SK-N-SH (cell line): Measurements from ENCODE around the gene NOX3. TPM values are rescaled to one million over a fixed set of nuclear protein-coding genes. Genes with fewer than 3 reads are reported as not detected.
A peak's percentile ranks its signal among the peaks of the same experiment; 100 is the strongest.

Source experiments
- CTCF ChIA-PET: fragments of 300-600, 350-600 bp; formaldehyde crosslinking; extraction: SDS; loops from one replicate; lab custom pipeline; 2021; lab: Yijun Ruan, JAX
- POLR2A ChIA-PET: fragments of 350-600 bp; sonication (Branson Sonifier 250); formaldehyde crosslinking; extraction: SDS; loops from one replicate; lab custom pipeline; 2020; ENCODE audit warnings: antibody characterized with exemption, inconsistent platforms; lab: Yijun Ruan, JAX
- DNase-seq: peaks from one replicate; pipeline ENCODE4 v3.0.0; 2012
- H2AFZ ChIP-seq: fragments of 200-600 bp; sonication (generic); 2 replicates; pipeline ENCODE4 v1.8.1; 2016; ENCODE audit warnings: antibody characterized with exemption, mild to moderate bottlenecking, low read depth
- H3F3A ChIP-seq: fragments of 200-600 bp; sonication (generic); replicated peaks from 2 replicates; pipeline ENCODE3; 2016; ENCODE audit warnings: antibody characterized with exemption, mild to moderate bottlenecking; ENCODE audit not compliant: insufficient read depth
- H3K27ac ChIP-seq, 2 experiments: fragments of 200-500 bp in 1 of 2; fragments of 200-600 bp in 1 of 2; sonication (Bioruptor generic) in 1 of 2; sonication (generic), shearing (Covaris generic) in 1 of 2; 2 replicates each; pipeline versions ENCODE4 v1.5.1 to v1.6.1; 2014 to 2016; ENCODE audit warnings: low read depth in 2 of 2, inconsistent platforms in 1 of 2, low read length in 1 of 2, mild to moderate bottlenecking in 1 of 2, mixed read lengths in 1 of 2
- H3K27me3 ChIP-seq: fragments of 200-600 bp; sonication (generic), shearing (Covaris generic); 2 replicates; pipeline ENCODE4 v1.6.1; 2016; ENCODE audit warnings: mixed run types; ENCODE audit not compliant: insufficient read depth
- H3K36me3 ChIP-seq, 2 experiments: fragments of 200-500 bp in 1 of 2; fragments of 200-600 bp in 1 of 2; sonication (Bioruptor generic) in 1 of 2; sonication (generic) in 1 of 2; replicated peaks in 1 of 2; 2 replicates each; pipeline versions ENCODE3 to v1.5.1; 2014 to 2016; ENCODE audit warnings: low read length in 1 of 2, mild to moderate bottlenecking in 1 of 2; ENCODE audit not compliant: insufficient read depth in 2 of 2, control insufficient read depth in 1 of 2
- H3K4me1 ChIP-seq, 2 experiments: fragments of 200-500 bp in 1 of 2; fragments of 200-600 bp in 1 of 2; sonication (Bioruptor generic) in 1 of 2; sonication (generic), shearing (Covaris generic) in 1 of 2; 2 replicates each; pipeline versions ENCODE4 v1.5.1 to v1.6.1; 2014 to 2016; ENCODE audit warnings: low read depth in 1 of 2, low read length in 1 of 2, mixed run types in 1 of 2; ENCODE audit not compliant: insufficient read depth in 2 of 2, control insufficient read depth in 1 of 2
- H3K4me2 ChIP-seq: fragments of 200-600 bp; sonication (generic), shearing (Covaris generic); 2 replicates; pipeline ENCODE4 v1.6.1; 2017; ENCODE audit warnings: mixed run types
- H3K4me3 ChIP-seq, 2 experiments: fragments of 200-500 bp in 1 of 2; fragments of 200-600 bp in 1 of 2; sonication (Bioruptor generic) in 1 of 2; sonication (generic), shearing (Covaris generic) in 1 of 2; 2 replicates each; pipeline versions ENCODE4 v1.5.1 to v1.8.1; 2014 to 2016; ENCODE audit warnings: low read depth in 2 of 2, inconsistent platforms in 1 of 2, low read length in 1 of 2, mild to moderate bottlenecking in 1 of 2, mixed read lengths in 1 of 2, moderate library complexity in 1 of 2
- H3K79me2 ChIP-seq: fragments of 200-600 bp; sonication (generic); 2 replicates; pipeline ENCODE4 v1.8.1; 2017; ENCODE audit warnings: mild to moderate bottlenecking; ENCODE audit not compliant: insufficient read depth
- H3K9ac ChIP-seq: fragments of 200-600 bp; sonication (generic); 2 replicates; pipeline ENCODE4 v1.6.1; 2017; ENCODE audit warnings: mixed run types
- H3K9me2 ChIP-seq: fragments of 200-600 bp; sonication (generic); 2 replicates; pipeline ENCODE4 v1.6.1; 2017; ENCODE audit warnings: mixed run types
- H3K9me3 ChIP-seq: fragments of 200-600 bp; sonication (generic); 2 replicates; pipeline ENCODE4 v1.6.1; 2017; ENCODE audit warnings: mixed run types, mild to moderate bottlenecking, moderate library complexity
- H4K20me1 ChIP-seq: fragments of 200-600 bp; sonication (generic); 2 replicates; pipeline ENCODE4 v1.6.1; 2017; ENCODE audit warnings: mild to moderate bottlenecking, mixed run types; ENCODE audit not compliant: insufficient read depth
- CHD2 ChIP-seq: fragments of 150-350 bp; IDR thresholded peaks from 2 replicates; pipeline ENCODE4 v1.6.1; 2018; ENCODE audit warnings: low read length; ENCODE audit not compliant: partially characterized antibody
- CTCF ChIP-seq: fragments of 200-600 bp; sonication (generic); IDR thresholded peaks from 2 replicates; pipeline ENCODE4 v1.6.1; 2017; ENCODE audit warnings: antibody characterized with exemption, mild to moderate bottlenecking, moderate library complexity
- EZH2phosphoT487 ChIP-seq: fragments of 200-600 bp; sonication (generic); IDR thresholded peaks from 2 replicates; pipeline ENCODE4 v1.6.1; 2017; ENCODE audit warnings: low read depth, mixed run types, mild to moderate bottlenecking, antibody characterized with exemption, moderate library complexity, borderline replicate concordance
- FOSL2 ChIP-seq: IDR thresholded peaks from 2 replicates; pipeline ENCODE4 v1.4.0; 2012; ENCODE audit warnings: low read depth, mild to moderate bottlenecking, moderate library complexity, borderline replicate concordance
- FOXJ3 ChIP-seq: sonication (generic); formaldehyde crosslinking; IDR thresholded peaks from 2 replicates; pipeline ENCODE4 v1.5.1; 2020; ENCODE audit warnings: mild to moderate bottlenecking, missing genetic modification reagents
- FOXM1 ChIP-seq: IDR thresholded peaks from 2 replicates; pipeline ENCODE4 v1.4.0; 2012; ENCODE audit warnings: low read depth, mild to moderate bottlenecking
- JUND ChIP-seq: IDR thresholded peaks from 2 replicates; pipeline ENCODE4 v1.4.0; 2012
- MAX ChIP-seq: IDR thresholded peaks from 2 replicates; pipeline ENCODE4 v1.4.0; 2012; ENCODE audit warnings: low read depth
- MEF2A ChIP-seq: IDR thresholded peaks from 2 replicates; pipeline ENCODE4 v1.4.0; 2012; ENCODE audit warnings: low read depth, borderline replicate concordance
- MXI1 ChIP-seq: IDR thresholded peaks from 2 replicates; pipeline ENCODE4 v1.6.1; 2012; ENCODE audit warnings: mild to moderate bottlenecking, low read depth, low read length, improper control_type of control experiment
- NFIC ChIP-seq: IDR thresholded peaks from 2 replicates; pipeline ENCODE4 v1.4.0; 2012; ENCODE audit warnings: borderline replicate concordance
- REST ChIP-seq: IDR thresholded peaks from 2 replicates; pipeline ENCODE4 v1.6.1; 2012; ENCODE audit warnings: mild to moderate bottlenecking, low read depth, low read length, moderate library complexity
- SMC3 ChIP-seq: IDR thresholded peaks from 2 replicates; pipeline ENCODE4 v1.6.1; 2012; ENCODE audit warnings: low read depth, low read length, improper control_type of control experiment
- TCF12 ChIP-seq: IDR thresholded peaks from 2 replicates; pipeline ENCODE4 v1.4.0; 2012
- USF1 ChIP-seq: IDR thresholded peaks from 2 replicates; pipeline ENCODE4 v1.4.0; 2012; ENCODE audit warnings: low read depth, borderline replicate concordance
- YY1 ChIP-seq: IDR thresholded peaks from 2 replicates; pipeline ENCODE4 v1.4.0; 2012; ENCODE audit warnings: low read depth, mild to moderate bottlenecking
- ZBTB33 ChIP-seq: IDR thresholded peaks from 2 replicates; pipeline ENCODE4 v1.4.0; 2012; ENCODE audit warnings: low read depth, borderline replicate concordance
- WGBS: methylation state at CpG from one replicate; pipeline ENCODE4 v1.1.6; 2017; ENCODE audit warnings: low lambda C conversion rate; 5-methylcytosine and 5-hydroxymethylcytosine counted together
- polyA plus RNA-seq, 3 experiments: library from polyadenylated mRNA; depleted of rRNA; stranded (reverse); fragments of >200 nt; gene quantifications; 2 replicates each; pipeline ENCODE4 v1.2.3, GENCODE V29; 2012
- TF ChIP-seq, protein P1 (sequence below): fragments of 150-350 bp; IDR thresholded peaks from 2 replicates; pipeline ENCODE4 v1.6.1; 2016; ENCODE audit warnings: mild to moderate bottlenecking, low read depth, low read length

The NOX3 gene
- polyA plus RNA-seq, 1 of the 3 experiments (the other 2 are of a cell fraction): 0.02 TPM

DNA sequence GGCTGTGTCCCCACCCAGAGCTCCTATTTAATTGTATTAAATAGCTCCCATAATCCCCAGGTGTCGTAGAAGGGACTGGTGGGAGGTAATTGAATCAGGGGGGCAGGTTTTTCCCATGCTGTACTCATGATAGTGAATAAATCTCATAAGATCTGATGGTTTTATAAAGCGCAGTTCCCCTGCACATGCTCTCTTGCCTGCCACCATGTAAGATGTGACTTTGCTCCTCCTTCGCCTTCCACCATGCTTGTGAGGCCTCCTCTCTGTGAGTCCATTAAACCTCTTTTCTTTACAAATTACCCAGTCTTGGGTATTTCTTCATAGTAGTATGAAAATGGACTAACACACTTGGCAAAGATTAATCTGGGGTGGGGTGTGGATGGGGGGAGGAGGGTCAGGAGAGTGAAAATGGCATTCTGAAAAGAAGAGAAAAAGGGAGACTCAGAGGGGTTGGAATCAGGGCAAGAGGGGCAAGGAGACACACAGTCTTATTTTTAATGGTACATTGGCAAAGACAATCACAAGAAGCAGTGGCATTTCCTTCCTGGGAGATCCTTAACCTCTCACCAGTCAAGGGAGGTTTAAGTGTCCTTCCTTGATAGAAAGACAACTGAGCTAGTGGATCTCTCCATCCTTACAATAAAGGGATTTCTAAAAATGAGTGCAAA is 37.5 kb upstream of the NOX3 start:
- Histone ChIP-seq H3K36me3 (no peaks in the 10 kb centered on the region), H3K79me2 (no peaks in the 10 kb centered on the region), H3K4me2 (peak overlapping the region; percentile 53; the same call in 1 of the 2 replicates), H3K9me2 (no peaks in the 10 kb centered on the region), H2AFZ (peak overlapping the region; percentile 60; the same call in 1 of the 2 replicates), H3F3A (peaks cover 42% of the 10 kb centered on the region), H3K27ac (peak overlapping the region; percentile 80 to 97; a peak in 3 of 4 replicates), H4K20me1 (no peaks in the 10 kb centered on the region), H3K9me3 (0 out of 2 replicates have a peak, but pooled peaks cover 3% of the 10 kb centered on the region), H3K9ac (peak overlapping the region; percentile 50; the same call in 1 of the 2 replicates), H3K4me3 (no peak overlapping the region), H3K4me1 (peaks cover 2 to 25% of the 10 kb centered on the region in 2 experiments; a peak in 3 of 4 replicates), H3K27me3 (no peaks in the 10 kb centered on the region)
- POLR2A ChIA-PET: no interaction called here
- no peak for DNase-seq
- WGBS: 89% methylated on average over 3 of the region's 3 CpGs
- TF ChIP-seq MEF2A (no peak), FOXJ3 (CRISPR knock-in tag) (no peak), JUND (no peak), EZH2phosphoT487 (no peak), CHD2 (no peak), TCF12 (no peak), NFIC (no peak), ZBTB33 (no peak), FOXM1 (no peak), SMC3 (no peak), FOSL2 (no peak), USF1 (no peak), CTCF (no peak), MAX (no peak), MXI1 (no peak), YY1 (no peak), REST (no peak)
- TF ChIP-seq, protein P1, sequence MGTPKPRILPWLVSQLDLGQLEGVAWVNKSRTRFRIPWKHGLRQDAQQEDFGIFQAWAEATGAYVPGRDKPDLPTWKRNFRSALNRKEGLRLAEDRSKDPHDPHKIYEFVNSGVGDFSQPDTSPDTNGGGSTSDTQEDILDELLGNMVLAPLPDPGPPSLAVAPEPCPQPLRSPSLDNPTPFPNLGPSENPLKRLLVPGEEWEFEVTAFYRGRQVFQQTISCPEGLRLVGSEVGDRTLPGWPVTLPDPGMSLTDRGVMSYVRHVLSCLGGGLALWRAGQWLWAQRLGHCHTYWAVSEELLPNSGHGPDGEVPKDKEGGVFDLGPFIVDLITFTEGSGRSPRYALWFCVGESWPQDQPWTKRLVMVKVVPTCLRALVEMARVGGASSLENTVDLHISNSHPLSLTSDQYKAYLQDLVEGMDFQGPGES: no peak
- TF ChIP-seq, all 33 proteins: peak for 0
- CTCF ChIA-PET: interaction anchor here (1.2 to 1.6 kb wide), 3 partner anchors 12 to 166 kb away, joined by 3 read pairs; no protein-coding TSS in a partner anchor
